Bone marrow (tissue), 2 donors: ENCODE measurements around the gene TSPAN7.

Source experiments
- DNase-seq, 2 donors: peaks; one replicate each; lab custom pipeline; 2025; lab: John Stamatoyannopoulos, UW

TSPAN7 gene

DNA sequence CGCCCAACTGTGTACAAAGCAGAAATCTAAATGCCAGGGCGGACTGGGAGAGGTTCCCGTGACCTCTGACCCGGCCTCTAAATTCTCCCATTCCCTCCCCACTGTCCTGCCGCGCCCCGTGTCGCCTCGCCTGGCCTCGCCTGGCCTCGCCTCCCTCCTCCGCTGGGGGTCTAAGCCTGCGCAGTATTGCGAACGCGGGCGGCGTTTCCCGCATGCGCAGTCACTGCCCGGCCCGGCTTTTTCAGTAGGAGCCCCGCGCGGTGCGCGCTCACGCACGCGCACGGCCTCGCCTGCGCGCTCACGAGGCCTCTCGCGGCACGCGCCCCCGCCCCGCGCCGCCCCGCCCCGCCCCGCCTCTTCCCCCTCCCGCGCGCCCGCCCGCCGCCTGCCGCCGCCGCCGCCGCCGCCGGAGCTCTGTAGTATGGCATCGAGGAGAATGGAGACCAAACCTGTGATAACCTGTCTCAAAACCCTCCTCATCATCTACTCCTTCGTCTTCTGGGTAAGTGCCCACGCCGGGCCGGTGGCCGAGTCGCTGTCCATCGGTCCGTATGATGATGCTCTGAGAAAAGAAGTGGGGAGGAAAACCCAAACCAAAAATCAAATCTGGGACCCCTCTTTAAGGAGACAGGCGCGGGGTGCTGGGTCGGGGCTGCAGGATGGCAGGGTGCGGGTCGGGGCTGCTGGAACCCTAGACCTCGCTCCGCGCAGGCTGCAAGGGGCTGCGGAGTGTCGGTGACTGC is at the start of gene TSPAN7:
TSPAN7 (plus strand) TSS at position 417 of the 743 bp plus-strand sequence; CDS start at position 422, 5 bp downstream.
- peak; percentile 12 to 22 for DNase-seq

DNA sequence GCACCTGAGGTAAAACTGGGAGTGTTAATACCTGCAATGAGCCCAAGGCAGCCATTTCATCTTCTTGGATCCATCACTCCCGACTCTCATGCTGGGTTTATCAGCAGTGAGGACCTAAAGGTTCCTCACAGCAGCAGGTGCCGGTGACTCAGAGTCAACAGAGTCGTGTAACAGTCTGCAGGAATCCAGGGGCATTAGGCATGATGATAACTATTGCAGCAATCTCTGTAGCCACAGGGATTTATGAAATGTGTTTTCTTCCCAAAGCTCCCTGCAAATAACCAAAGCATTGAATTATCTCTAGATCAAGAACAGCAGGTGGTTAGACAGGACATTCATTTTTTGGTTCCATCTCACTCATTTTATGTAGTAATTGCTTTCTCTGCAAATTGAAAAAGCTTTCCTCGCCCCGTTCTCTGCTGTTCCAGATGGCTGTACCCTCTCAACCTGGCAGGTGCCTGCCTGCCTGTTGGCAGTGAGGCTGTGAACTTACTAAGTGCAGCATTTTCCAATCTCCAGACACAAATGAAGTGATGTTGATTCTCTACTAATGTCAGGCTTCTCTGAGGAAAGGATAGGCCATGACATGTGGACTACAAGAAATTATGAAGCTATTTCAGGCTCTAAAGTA is 48.1 kb upstream of the TSPAN7 start:
- no peak for DNase-seq

GRCh38 chrX:38514016-38514854 is 47.1 kb upstream of the TSPAN7 start:
- DNase-seq = no peak

DNA sequence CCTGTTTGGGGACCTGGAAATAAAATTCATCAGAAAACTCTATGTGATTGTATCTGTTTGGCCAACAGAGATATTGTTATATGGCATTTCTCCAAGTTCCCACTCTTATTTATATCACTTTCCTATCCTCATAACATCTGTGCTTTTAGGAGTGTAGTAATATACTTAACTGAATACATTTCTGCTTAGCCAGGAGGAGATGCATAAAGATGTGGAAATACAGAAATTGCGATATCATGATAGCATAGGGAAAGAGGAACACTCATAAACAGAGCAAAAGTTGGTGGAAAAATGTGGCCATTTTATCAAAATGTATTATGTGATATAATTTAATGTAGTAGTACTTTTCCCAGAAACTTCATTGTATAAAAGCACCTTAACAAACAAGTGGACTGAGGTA is 46.1 kb upstream of the TSPAN7 start:
- no peak for DNase-seq

DNA sequence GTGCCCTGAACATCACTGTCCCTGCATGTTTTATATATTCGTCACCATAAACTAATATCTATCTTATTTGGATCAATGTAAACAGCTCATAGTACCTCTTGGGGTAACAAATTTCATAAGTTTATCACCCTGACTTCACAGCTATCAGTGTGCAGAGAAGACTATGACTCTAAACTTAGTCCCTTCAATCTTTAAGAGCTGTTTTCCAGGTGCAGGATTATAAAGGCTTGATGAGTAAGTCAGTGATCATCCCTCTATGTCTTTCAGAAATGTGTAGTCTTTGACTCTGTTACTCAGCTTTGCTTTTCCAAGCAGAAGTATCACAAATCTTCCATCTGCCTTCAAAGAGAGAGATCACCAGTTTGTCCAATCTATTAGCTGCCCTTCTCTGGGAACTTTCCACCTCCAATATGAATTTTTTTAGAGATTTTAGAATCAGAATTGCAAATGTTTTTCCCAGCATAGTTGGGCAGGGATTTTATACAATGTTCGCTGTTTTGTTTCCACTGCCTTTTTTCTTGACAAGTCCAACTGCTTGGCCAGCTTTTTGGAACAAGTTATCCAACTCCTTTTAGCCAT is 45.1 kb upstream of the TSPAN7 start:
- DNase-seq = no peak

GRCh38 chrX:38519651-38520050 is 41.7 kb upstream of the TSPAN7 start:
- no peak for DNase-seq

DNA sequence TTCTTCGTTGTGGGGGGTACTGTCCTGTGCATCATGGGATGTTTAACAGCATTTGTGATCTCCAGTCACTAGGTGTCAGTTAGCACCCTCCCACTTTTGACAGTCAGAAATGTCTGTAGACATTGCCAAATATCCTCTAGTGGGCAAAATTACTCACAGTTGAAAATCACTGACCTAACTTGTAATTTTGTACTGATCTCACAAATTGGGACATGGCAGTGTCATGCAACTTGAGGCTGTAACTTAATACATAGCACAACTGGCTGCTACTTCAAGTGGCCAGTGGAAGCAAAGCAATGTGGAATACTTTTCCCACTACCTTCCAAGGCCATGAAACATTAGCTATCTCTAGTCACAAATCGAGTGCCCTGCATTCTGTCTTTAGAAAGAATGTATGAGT is 23.2 kb upstream of the TSPAN7 start:
- no peak for DNase-seq

GRCh38 chrX:38539748-38540147 is 21.6 kb upstream of the TSPAN7 start:
- DNase-seq = no peak

- DNase-seq = no peak
These were observed 12.8 kb upstream of the TSPAN7 start for GRCh38 chrX:38548508-38548907.

GRCh38 chrX:38552721-38553120 is 8.6 kb upstream of the TSPAN7 start:
- no peak for DNase-seq

GRCh38 chrX:38558686-38559085 is 2.7 kb upstream of the TSPAN7 start:
- no peak for DNase-seq

- no peak for DNase-seq
These were observed 591 bp upstream of the TSPAN7 start for GRCh38 chrX:38560776-38561125.

- DNase-seq = no peak
These were observed 793 bp downstream of the TSPAN7 start for GRCh38 chrX:38561951-38562719.

GRCh38 chrX:38563030-38563429 is 1.7 kb downstream of the TSPAN7 start:
- DNase-seq = no peak

GRCh38 chrX:38570396-38570795 is 9.1 kb downstream of the TSPAN7 start:
- DNase-seq = no peak

DNA sequence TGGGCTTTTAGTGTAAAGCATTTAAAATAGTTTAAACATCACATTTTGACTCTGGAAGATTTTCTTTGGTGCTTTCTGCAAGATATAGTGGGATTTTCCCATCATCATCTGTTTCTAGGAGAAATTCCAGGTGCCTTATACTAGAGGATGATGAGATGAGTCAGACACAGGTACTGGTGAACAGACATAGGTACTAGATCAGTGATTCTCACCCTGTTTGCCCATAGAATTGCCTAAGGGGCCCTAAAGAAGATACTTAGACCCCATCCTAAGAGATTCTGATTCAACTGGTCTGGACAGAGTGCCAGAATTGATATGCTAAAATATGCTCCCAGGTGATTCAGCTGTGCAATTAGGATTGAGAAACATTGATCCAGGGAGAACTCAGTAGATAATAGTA is 9.7 kb downstream of the TSPAN7 start:
- DNase-seq = no peak

GRCh38 chrX:38574858-38575257 is 13.5 kb downstream of the TSPAN7 start:
- no peak for DNase-seq

GRCh38 chrX:38575888-38576287 is 14.5 kb downstream of the TSPAN7 start:
- DNase-seq = no peak

- DNase-seq = no peak
These were observed 16.4 kb downstream of the TSPAN7 start for GRCh38 chrX:38577738-38578137.

GRCh38 chrX:38578167-38578566 is 16.8 kb downstream of the TSPAN7 start:
- no peak for DNase-seq

GRCh38 chrX:38583181-38583580 is 21.8 kb downstream of the TSPAN7 start:
- DNase-seq = no peak

DNA sequence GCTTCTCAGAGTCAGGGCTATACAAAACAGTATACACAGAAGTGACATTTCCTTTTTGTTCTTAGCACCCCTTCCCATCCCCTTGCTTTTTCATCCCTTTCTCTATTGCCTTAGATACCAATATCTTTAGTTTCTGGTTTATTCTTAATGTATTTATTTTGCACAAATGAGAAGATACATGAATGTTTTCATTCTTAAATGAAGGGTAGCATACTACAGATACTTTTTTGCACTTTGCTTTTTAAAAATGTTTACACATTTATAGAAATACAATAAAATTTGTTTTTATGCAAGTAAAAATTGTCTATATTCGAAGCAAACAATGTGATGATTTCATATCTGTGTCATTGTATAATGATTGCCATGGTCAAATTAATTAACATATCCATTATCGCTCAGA is 33.1 kb downstream of the TSPAN7 start:
- no peak for DNase-seq
